ENCODE results near the gene ST6GALNAC3.
A peak's percentile ranks its signal among the peaks of the same experiment; 100 is the strongest.
"Not testable (repeated sequence)": the region's sequence is repeated elsewhere in the genome, so short reads cannot be mapped to it uniquely, and the experiment has no call there.

ST6GALNAC3 gene

GRCh38 chr1:76209238-76209637, 134.7 kb downstream of the ST6GALNAC3 start:
- DNase-seq, result no peak

GRCh38 chr1:76209648-76210047, 135.1 kb downstream of the ST6GALNAC3 start:
- DNase-seq, result no peak

- DNase-seq, result no peak
These were observed 135.6 kb downstream of the ST6GALNAC3 start for GRCh38 chr1:76210160-76210559.

- DNase-seq, result no peak
These were observed 144.3 kb downstream of the ST6GALNAC3 start for GRCh38 chr1:76218888-76219287.

GRCh38 chr1:76219366-76219818, 144.8 kb downstream of the ST6GALNAC3 start:
- no peak for DNase-seq

GRCh38 chr1:76224752-76225151, 150.2 kb downstream of the ST6GALNAC3 start:
- no peak for DNase-seq

- DNase-seq, result no peak
These were observed 151.0 kb downstream of the ST6GALNAC3 start for GRCh38 chr1:76225526-76225925.

GRCh38 chr1:76227621-76228020, 153.1 kb downstream of the ST6GALNAC3 start:
- no peak for DNase-seq

GRCh38 chr1:76229279-76230005, 154.9 kb downstream of the ST6GALNAC3 start:
- DNase-seq, result no peak

- DNase-seq, result no peak
These were observed 156.3 kb downstream of the ST6GALNAC3 start for GRCh38 chr1:76230842-76231281.

- no peak for DNase-seq
These were observed 156.8 kb downstream of the ST6GALNAC3 start for GRCh38 chr1:76231320-76231719.

- no peak for DNase-seq
These were observed 158.1 kb downstream of the ST6GALNAC3 start for GRCh38 chr1:76232666-76233065.

GRCh38 chr1:76234061-76234460, 159.5 kb downstream of the ST6GALNAC3 start:
- no peak for DNase-seq

GRCh38 chr1:76237211-76237610, 162.7 kb downstream of the ST6GALNAC3 start:
- no peak for DNase-seq

GRCh38 chr1:76238094-76238628, 163.6 kb downstream of the ST6GALNAC3 start:
- no peak for DNase-seq

GRCh38 chr1:76239470-76239918, 164.9 kb downstream of the ST6GALNAC3 start:
- DNase-seq, result peak; percentile 29

- DNase-seq, result no peak
These were observed 165.8 kb downstream of the ST6GALNAC3 start for GRCh38 chr1:76240316-76240715.

- DNase-seq, result not testable (repeated sequence)
These were observed 168.0 kb downstream of the ST6GALNAC3 start for GRCh38 chr1:76242587-76242986.

- no peak for DNase-seq
These were observed 172.8 kb downstream of the ST6GALNAC3 start for GRCh38 chr1:76247261-76247852.

- no peak for DNase-seq
These were observed 175.7 kb downstream of the ST6GALNAC3 start for GRCh38 chr1:76250271-76250670.

- DNase-seq, result no peak
These were observed 177.9 kb downstream of the ST6GALNAC3 start for GRCh38 chr1:76252431-76252830.

- no peak for DNase-seq
These were observed 179.8 kb downstream of the ST6GALNAC3 start for GRCh38 chr1:76254104-76255030.

Data from NCI-H526 treated with DMSO at 0.1 percent for 48 hours (cell line).